ENCODE results near the gene ABHD12.

DNA sequence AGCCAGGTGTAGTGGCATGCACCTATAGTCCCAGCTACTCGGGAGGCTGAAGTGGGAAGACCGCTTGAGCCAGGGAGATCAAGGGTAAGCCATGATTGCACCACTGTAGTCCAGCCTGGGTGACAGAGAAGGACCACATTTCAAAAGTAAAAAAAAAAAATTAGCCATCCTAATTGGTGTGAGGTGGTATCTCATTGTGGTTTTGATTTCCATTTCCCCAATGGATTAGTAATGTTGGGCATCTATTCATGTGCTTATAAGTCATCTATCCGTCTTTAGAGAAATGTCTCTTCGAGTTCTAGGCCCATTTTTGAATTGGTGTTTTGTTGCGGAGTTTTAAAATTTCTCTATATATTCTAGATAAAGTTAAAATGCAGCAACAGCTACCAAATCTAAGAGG lies 21.7 kb downstream of the ABHD12 start:
- no peak for TF ChIP-seq EZH2 (IDR thresholded peaks at IDR 0.05; ENCODE audit: borderline replicate concordance, low read depth, low read length, severe bottlenecking)
- TF ChIP-seq, protein P1, sequence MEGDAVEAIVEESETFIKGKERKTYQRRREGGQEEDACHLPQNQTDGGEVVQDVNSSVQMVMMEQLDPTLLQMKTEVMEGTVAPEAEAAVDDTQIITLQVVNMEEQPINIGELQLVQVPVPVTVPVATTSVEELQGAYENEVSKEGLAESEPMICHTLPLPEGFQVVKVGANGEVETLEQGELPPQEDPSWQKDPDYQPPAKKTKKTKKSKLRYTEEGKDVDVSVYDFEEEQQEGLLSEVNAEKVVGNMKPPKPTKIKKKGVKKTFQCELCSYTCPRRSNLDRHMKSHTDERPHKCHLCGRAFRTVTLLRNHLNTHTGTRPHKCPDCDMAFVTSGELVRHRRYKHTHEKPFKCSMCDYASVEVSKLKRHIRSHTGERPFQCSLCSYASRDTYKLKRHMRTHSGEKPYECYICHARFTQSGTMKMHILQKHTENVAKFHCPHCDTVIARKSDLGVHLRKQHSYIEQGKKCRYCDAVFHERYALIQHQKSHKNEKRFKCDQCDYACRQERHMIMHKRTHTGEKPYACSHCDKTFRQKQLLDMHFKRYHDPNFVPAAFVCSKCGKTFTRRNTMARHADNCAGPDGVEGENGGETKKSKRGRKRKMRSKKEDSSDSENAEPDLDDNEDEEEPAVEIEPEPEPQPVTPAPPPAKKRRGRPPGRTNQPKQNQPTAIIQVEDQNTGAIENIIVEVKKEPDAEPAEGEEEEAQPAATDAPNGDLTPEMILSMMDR (IDR thresholded peaks at IDR 0.05; ENCODE audit: borderline replicate concordance, extremely low read depth, low read length, poor library complexity, severe bottlenecking) = no peak

Measured in DND-41 (cell line).